PC-9 (cell line): Measurements from ENCODE around the gene MLC1. TPM values are rescaled to one million over a fixed set of nuclear protein-coding genes. Genes with fewer than 3 reads are reported as not detected.

Experiments used
- BruUV-seq: library from RNA; stranded (reverse); fragments of 400-500 nt; replicated peaks from 2 replicates; lab custom pipeline; 2021; lab: Mats Ljungman, UMichigan
- CTCF ChIA-PET: fragments of 300-600 bp; sonication (Branson Sonifier 250); formaldehyde crosslinking; loops from one replicate; lab custom pipeline; 2022; ENCODE audit warnings: antibody characterized with exemption; lab: Charles Lee
- POLR2A ChIA-PET: fragments of 300-600 bp; sonication (Branson Sonifier 250); formaldehyde crosslinking; loops from one replicate; lab custom pipeline; 2022; ENCODE audit warnings: antibody characterized with exemption; ENCODE audit not compliant: unreplicated experiment; lab: Charles Lee
- DNase-seq, 2 experiments: peaks; one replicate each; pipeline versions ENCODE4 v3.0.0 to v3.0.0-alpha.2; 2015 to 2022; ENCODE audit warnings: mixed read lengths in 1 of 2
- H2AFZ ChIP-seq: fragments of 200-600 bp; sonication (generic); 2 replicates; pipeline ENCODE4 v1.8.1; 2017; ENCODE audit warnings: antibody characterized with exemption
- H3F3A ChIP-seq: fragments of 200-600 bp; sonication (generic); 2 replicates; pipeline ENCODE4 v1.8.1; 2017; ENCODE audit warnings: antibody characterized with exemption, mild to moderate bottlenecking, low read depth; ENCODE audit not compliant: insufficient read depth
- H3K27ac ChIP-seq: fragments of 200-600 bp; sonication (generic); 2 replicates; pipeline ENCODE4 v1.6.1; 2016; ENCODE audit warnings: mixed run types
- H3K27me3 ChIP-seq: fragments of 200-600 bp; sonication (generic); 2 replicates; pipeline ENCODE4 v1.6.1; 2016; ENCODE audit warnings: low read depth, mixed run types; ENCODE audit not compliant: insufficient read depth
- H3K36me3 ChIP-seq: fragments of 200-600 bp; sonication (generic); 2 replicates; pipeline ENCODE4 v1.6.1; 2016; ENCODE audit warnings: low read depth, mixed run types
- H3K4me1 ChIP-seq: fragments of 200-600 bp; sonication (generic); replicated peaks from 2 replicates; pipeline ENCODE4 v1.6.1; 2016; ENCODE audit warnings: mixed run types; ENCODE audit not compliant: insufficient read depth
- H3K4me2 ChIP-seq: fragments of 200-600 bp; sonication (generic); 2 replicates; pipeline ENCODE4 v1.6.1; 2017; ENCODE audit warnings: mixed run types
- H3K4me3 ChIP-seq: fragments of 200-600 bp; sonication (generic); 2 replicates; pipeline ENCODE4 v1.6.1; 2016; ENCODE audit warnings: mixed run types
- H3K79me2 ChIP-seq: fragments of 200-600 bp; sonication (generic); 2 replicates; pipeline ENCODE4 v1.6.1; 2017; ENCODE audit warnings: low read depth, mixed run types
- H3K9me2 ChIP-seq: fragments of 200-600 bp; sonication (generic); 2 replicates; pipeline ENCODE4 v1.8.1; 2017; ENCODE audit warnings: mild to moderate bottlenecking; ENCODE audit not compliant: insufficient read depth
- H3K9me3 ChIP-seq: fragments of 200-600 bp; sonication (generic); 2 replicates; pipeline ENCODE4 v1.8.1; 2016; ENCODE audit warnings: low read depth; ENCODE audit not compliant: insufficient read depth
- H4K20me1 ChIP-seq: fragments of 200-600 bp; sonication (generic); 2 replicates; pipeline ENCODE4 v1.8.1; 2017; ENCODE audit not compliant: insufficient read depth
- CTCF ChIP-seq: fragments of 200-600 bp; sonication (generic); conservative IDR thresholded peaks from 2 replicates; pipeline ENCODE4 v1.6.1; 2017; ENCODE audit warnings: mixed run types, antibody characterized with exemption, mild to moderate bottlenecking, moderate library complexity
- EZH2 ChIP-seq: fragments of 200-600 bp; sonication (generic); IDR thresholded peaks from 2 replicates; pipeline ENCODE4 v1.8.0; 2017; ENCODE audit warnings: antibody characterized with exemption, low read depth
- intact Hi-C: fragments of 100-400 bp; cut with micrococcal nuclease; formaldehyde crosslinking; loops from one replicate; pipeline ENCODE4 v1.10.0; 2022; ENCODE audit not compliant: unreplicated experiment
- total RNA-seq: library from RNA; stranded (reverse); gene quantifications from 2 replicates; pipeline ENCODE4 v1.2.3, GENCODE V29; 2021

MLC1 gene
- total RNA-seq, 1 experiment from 2014 or later: not detected

GRCh38 chr22:50121202-50121740 lies 36.0 kb upstream of the MLC1 start:
- BruUV-seq: no TSS peak
- Histone ChIP-seq H3K36me3 (no peaks in the 10 kb centered on the region), H3F3A (0 out of 2 replicates have a peak, but pooled peaks cover 3% of the 10 kb centered on the region), H2AFZ (no peak overlapping the region), H3K79me2 (no peaks in the 10 kb centered on the region), H3K4me1 (peaks cover 7% of the 10 kb centered on the region; the same call in 1 of the 2 replicates), H3K27me3 (peaks cover 90% of the 10 kb centered on the region), H3K9me2 (no peaks in the 10 kb centered on the region), H3K4me2 (no peak overlapping the region), H3K27ac (no peak overlapping the region), H3K4me3 (no peak overlapping the region), H4K20me1 (no peaks in the 10 kb centered on the region), H3K9me3 (no peaks in the 10 kb centered on the region; the same call in 1 of the 2 replicates)
- TF ChIP-seq EZH2: no peak
- no peak for TF ChIP-seq CTCF
- DNase-seq: no peak
- POLR2A ChIA-PET: no interaction called here
- CTCF ChIA-PET: interaction anchor here (0.6 kb wide), 1 partner anchor 10 kb away, joined by 12 read pairs; no protein-coding TSS in a partner anchor
- intact Hi-C loops: no loop called here

- no peaks in the 10 kb centered on the region; the same call in 1 of the 2 replicates for H3K9me3 ChIP-seq
- H3F3A ChIP-seq: 0 out of 2 replicates have a peak, but pooled peaks cover 3% of the 10 kb centered on the region
- no peaks in the 10 kb centered on the region for H3K9me2 ChIP-seq
- H3K4me1 ChIP-seq: peaks cover 7% of the 10 kb centered on the region; the same call in 1 of the 2 replicates
- H3K27ac ChIP-seq: no peak overlapping the region
- H3K4me3 ChIP-seq: no peak overlapping the region
- ChIA-PET CTCF (no interaction called here), POLR2A (no interaction called here)
- intact Hi-C loops: no loop called here
- no peak for DNase-seq
- peaks cover 87% of the 10 kb centered on the region for H3K27me3 ChIP-seq
- H2AFZ ChIP-seq: no peak overlapping the region
- TF ChIP-seq EZH2: no peak
- no peak for TF ChIP-seq CTCF
- H3K36me3 ChIP-seq: no peaks in the 10 kb centered on the region
- H3K79me2 ChIP-seq: no peaks in the 10 kb centered on the region
- no peaks in the 10 kb centered on the region for H4K20me1 ChIP-seq
- BruUV-seq: no TSS peak
- H3K4me2 ChIP-seq: no peak overlapping the region
Measured at GRCh38 chr22:50119768-50120251, 34.6 kb upstream of the MLC1 start.

GRCh38 chr22:50119169-50119767 lies 34.0 kb upstream of the MLC1 start:
- TF ChIP-seq CTCF: no peak
- TF ChIP-seq EZH2: no peak
- CTCF ChIA-PET: no interaction called here
- BruUV-seq: no TSS peak
- H3K36me3 ChIP-seq: no peaks in the 10 kb centered on the region
- intact Hi-C loops: no loop called here
- H4K20me1 ChIP-seq: no peaks in the 10 kb centered on the region
- no peak overlapping the region for H3K4me2 ChIP-seq
- H3K27me3 ChIP-seq: peaks cover 87% of the 10 kb centered on the region
- H3K9me2 ChIP-seq: no peaks in the 10 kb centered on the region
- H3F3A ChIP-seq: 0 out of 2 replicates have a peak, but pooled peaks cover 3% of the 10 kb centered on the region
- H3K79me2 ChIP-seq: no peaks in the 10 kb centered on the region
- H3K27ac ChIP-seq: no peak overlapping the region
- POLR2A ChIA-PET: no interaction called here
- no peak overlapping the region for H2AFZ ChIP-seq
- no peaks in the 10 kb centered on the region; the same call in 1 of the 2 replicates for H3K9me3 ChIP-seq
- no peak for DNase-seq
- no peak overlapping the region for H3K4me3 ChIP-seq
- H3K4me1 ChIP-seq: peaks cover 7% of the 10 kb centered on the region; the same call in 1 of the 2 replicates
